H1 (cell line): ENCODE measurements around the gene SOX6. TPM values are rescaled to one million over a fixed set of nuclear protein-coding genes. Genes with fewer than 3 reads are reported as not detected.

Experiments
- BRCA1 ChIP-seq: IDR thresholded peaks from 2 replicates; pipeline ENCODE4 v1.6.1; 2012; ENCODE audit warnings: low read depth, low read length, improper control_type of control experiment
- CHD7 ChIP-seq: fragments of 300-600 bp; sonication (generic); IDR thresholded peaks from 2 replicates; pipeline ENCODE4 v1.7.1; 2012; ENCODE audit warnings: low read length, moderate library complexity, mild to moderate bottlenecking, inconsistent platforms; ENCODE audit not compliant: insufficient replicate concordance
- GTF2F1 ChIP-seq: IDR thresholded peaks from 2 replicates; pipeline ENCODE4 v1.6.1; 2012; ENCODE audit warnings: low read depth, low read length, improper control_type of control experiment, borderline replicate concordance
- JUN ChIP-seq: IDR thresholded peaks from 2 replicates; pipeline ENCODE4 v1.6.1; 2011; ENCODE audit warnings: low read depth, mild to moderate bottlenecking, improper control_type of control experiment, low read length
- NANOG ChIP-seq: IDR thresholded peaks from 2 replicates; pipeline ENCODE4 v1.6.1; 2011; ENCODE audit warnings: low read length, low read depth, mild to moderate bottlenecking, inconsistent platforms; ENCODE audit not compliant: insufficient read depth, poor library complexity, severe bottlenecking
- POLR2A ChIP-seq, 2 experiments: IDR thresholded peaks; 1 replicate in 1 of 2; 2 replicates in 1 of 2; pipeline ENCODE4 v1.6.1; 2011; ENCODE audit warnings: low read depth in 2 of 2, low read length in 2 of 2, mild to moderate bottlenecking in 2 of 2; ENCODE audit errors: control extremely low read depth in 1 of 2
- POU5F1 ChIP-seq: IDR thresholded peaks from 2 replicates; pipeline ENCODE4 v1.6.1; 2011; ENCODE audit warnings: low read depth, mild to moderate bottlenecking, low read length, moderate library complexity
- SAP30 ChIP-seq: fragments of 300-600 bp; sonication (generic); IDR thresholded peaks from 2 replicates; pipeline ENCODE4 v1.7.1; 2012; ENCODE audit warnings: low read length, moderate library complexity, mild to moderate bottlenecking, inconsistent platforms; ENCODE audit not compliant: insufficient read depth, insufficient replicate concordance
- SIRT6 ChIP-seq: IDR thresholded peaks from one replicate; pipeline ENCODE4 v1.7.1; 2012; ENCODE audit warnings: low read length, inconsistent platforms
- SRF ChIP-seq: IDR thresholded peaks from 2 replicates; pipeline ENCODE4 v1.6.1; 2011; ENCODE audit warnings: mild to moderate bottlenecking, low read depth, low read length, moderate library complexity
- SUZ12 ChIP-seq: fragments of 200-600 bp; sonication (generic); IDR thresholded peaks from 2 replicates; pipeline ENCODE4 v1.6.1; 2012; ENCODE audit warnings: mild to moderate bottlenecking, inconsistent platforms, low read length, moderate library complexity, mixed read lengths
- TAF7 ChIP-seq: optimal IDR thresholded peaks from 2 replicates; pipeline ENCODE3; 2011; ENCODE audit warnings: low read depth, mild to moderate bottlenecking, inconsistent platforms, low read length, moderate library complexity, borderline replicate concordance
- polyA plus RNA-seq, 7 experiments: library from polyadenylated mRNA; depleted of rRNA in 3 of 7; stranded (reverse) in 5 of 7; unstranded in 2 of 7; fragments of >200 nt in 5 of 7; fragments of 200-250 nt in 2 of 7; gene quantifications; 1 replicate in 5 of 7; 2 replicates in 1 of 7; 4 replicates in 1 of 7; pipeline versions ENCODE4 v1.2.1 to v1.2.3, GENCODE V29; 2011 to 2013; ENCODE audit warnings: missing spikeins in 2 of 7, mixed read lengths in 2 of 7
- total RNA-seq: library from RNA; stranded (reverse); fragmentation: NEBNext Ultra II Directional; extraction: Animal tissue kit (Norgen Biotek cat#: 25700); gene quantifications from 2 replicates; pipeline ENCODE4 v1.2.1, GENCODE V29; 2021

SOX6 gene
- total and polyA plus RNA-seq, 2 of the 8 experiments (the other 6 are each of a cell fraction or from before 2014, with no cell fraction given): 0.09 TPM; not detected in 1

DNA sequence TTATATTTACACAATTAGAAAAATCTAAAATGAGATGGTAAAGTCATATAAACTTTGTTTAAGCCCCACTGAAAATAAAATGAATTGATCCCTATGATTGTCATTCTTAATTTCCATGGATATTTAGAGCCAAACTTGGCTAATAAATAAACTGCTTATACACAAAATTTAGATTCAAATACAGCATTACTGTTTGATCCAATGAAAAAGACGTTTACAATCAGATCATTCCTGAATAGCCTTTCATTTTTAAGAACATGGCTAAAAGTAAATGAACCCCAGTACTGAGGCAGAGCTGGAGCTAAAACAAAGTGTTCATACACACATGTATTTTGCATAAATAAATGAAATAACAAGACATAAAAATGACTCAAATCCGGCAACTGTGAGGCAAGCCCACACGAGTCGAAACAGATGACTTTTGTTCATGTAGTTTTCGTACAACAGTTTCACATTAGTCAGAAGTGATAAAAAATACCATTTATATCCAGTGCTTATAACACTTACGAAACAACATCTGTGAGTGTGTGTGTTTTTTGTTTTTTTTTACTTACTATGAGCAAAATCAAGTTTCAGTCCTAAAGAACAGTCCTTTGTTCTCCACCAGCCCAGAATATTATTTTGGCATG lies 386.5 kb downstream of the SOX6 start (continued):
- TF ChIP-seq CHD7 (no peak), SIRT6 (no peak), TAF7 (no peak), SAP30 (no peak), NANOG (no peak), SRF (no peak), POU5F1 (no peak), POLR2A (IDR thresholded peaks at IDR 0.05; ENCODE audit: control extremely low read depth in 1 of 2, low read depth in 2 of 2, low read length in 2 of 2) (no peak), GTF2F1 (no peak), BRCA1 (no peak), JUN (no peak), SUZ12 (no peak)
